ENCODE measurements around the gene FGF22.
"Not testable (repeated sequence)": the region's sequence is repeated elsewhere in the genome, so short reads cannot be mapped to it uniquely, and the experiment has no call there.

FGF22 gene

DNA sequence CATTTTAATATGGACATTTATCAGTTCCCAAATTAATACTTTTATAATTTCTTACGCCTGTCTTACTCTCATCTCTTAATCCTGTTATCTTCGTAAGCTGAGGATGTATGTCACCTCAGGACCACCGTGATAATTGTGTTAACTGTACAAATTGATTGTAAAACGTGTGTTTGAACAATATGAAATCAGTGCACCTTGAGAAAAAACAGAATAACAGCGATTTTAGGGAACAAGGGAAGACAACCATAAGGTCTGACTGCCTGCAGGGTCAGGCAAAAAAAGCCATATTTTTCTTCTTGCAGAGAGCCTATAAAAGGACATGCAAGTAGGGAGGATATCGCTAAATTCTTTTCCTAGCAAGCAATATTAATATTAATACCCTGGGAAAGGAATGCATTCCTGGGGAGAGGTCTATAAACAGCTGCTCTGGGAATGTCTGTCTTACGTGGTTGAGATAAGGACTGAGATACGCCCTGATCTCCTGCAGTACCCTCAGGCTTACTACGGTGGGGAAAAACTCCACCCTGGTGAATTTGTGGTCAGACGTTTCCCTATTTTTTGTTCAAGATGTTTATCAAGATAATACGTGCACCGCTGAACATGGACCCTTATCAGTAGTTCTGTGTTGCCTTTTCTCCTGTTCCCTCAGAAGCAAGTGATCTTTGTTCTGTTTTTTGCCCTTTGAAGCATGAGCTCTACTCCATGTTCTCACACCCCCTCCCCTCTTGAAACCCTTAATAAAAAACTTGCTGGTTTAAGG, 29.2 kb downstream of the FGF22 start:
- DNase-seq; in situ Hi-C loops (cut with HindIII; ENCODE audit: low pct_ligation_motif_present, low pct_unique_long_range_greater_than_20kb, low sequenced_read_pairs): not testable (repeated sequence)

DNA sequence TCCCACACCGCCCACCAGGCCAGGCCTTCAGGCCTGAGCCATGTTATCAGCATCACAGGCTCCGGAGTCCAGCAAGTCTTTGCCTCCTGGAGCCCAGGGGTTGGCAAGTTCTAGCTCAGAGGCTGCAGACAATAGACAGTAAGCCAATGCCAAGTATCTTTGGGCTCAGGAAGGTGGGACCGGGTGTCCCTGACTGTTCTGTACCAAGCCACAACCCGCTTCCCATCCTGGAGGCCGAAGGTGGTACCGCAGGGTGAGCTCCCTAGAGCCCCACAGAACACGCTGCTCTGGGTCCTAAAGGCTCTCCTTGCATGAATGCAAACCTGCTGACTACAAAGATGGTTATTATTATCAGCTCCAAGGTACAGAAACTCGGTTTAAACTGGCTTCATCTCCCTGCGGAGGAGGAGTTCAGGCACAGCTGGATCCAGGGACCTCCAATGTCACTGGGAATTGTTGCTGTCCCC, 31.0 kb downstream of the FGF22 start:
- DNase-seq, result no peak
- in situ Hi-C loops (cut with HindIII; ENCODE audit: low pct_ligation_motif_present, low pct_unique_long_range_greater_than_20kb, low sequenced_read_pairs), result no loop called here

GRCh38 chr19:674282-675151, 34.8 kb downstream of the FGF22 start:
- in situ Hi-C loops (cut with HindIII; ENCODE audit: low pct_ligation_motif_present, low pct_unique_long_range_greater_than_20kb, low sequenced_read_pairs), result no loop called here
- no peak for DNase-seq

DNA sequence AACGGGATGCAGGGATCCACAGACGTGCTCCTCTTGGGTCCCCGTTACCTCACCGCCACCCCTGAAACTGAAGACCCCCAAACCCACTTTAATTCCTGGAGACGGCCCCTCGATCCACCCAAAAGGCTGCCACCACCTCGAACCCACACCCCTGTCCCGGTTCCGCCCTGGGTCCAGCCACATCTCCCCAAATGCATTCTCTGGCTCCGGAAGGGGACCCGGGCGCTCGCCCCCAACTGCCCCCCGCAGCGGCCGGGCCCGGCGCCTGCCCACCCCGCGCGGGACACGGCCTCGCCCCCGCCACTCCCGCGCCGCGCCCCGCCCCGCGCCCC, 36.3 kb downstream of the FGF22 start:
- no peak for DNase-seq
- in situ Hi-C loops (cut with HindIII; ENCODE audit: low pct_ligation_motif_present, low pct_unique_long_range_greater_than_20kb, low sequenced_read_pairs), result no loop called here

- in situ Hi-C loops (cut with HindIII; ENCODE audit: low pct_ligation_motif_present, low pct_unique_long_range_greater_than_20kb, low sequenced_read_pairs), result no loop called here
- DNase-seq, result peak; percentile 45
Measured at GRCh38 chr19:676339-677105, 36.8 kb downstream of the FGF22 start, which contains the start of gene FSTL3. TSS of gene FSTL3 (plus strand) at chr19:676392. CDS start at chr19:676424, 32 bp downstream.

GRCh38 chr19:677201-677600, 37.5 kb downstream of the FGF22 start:
- in situ Hi-C loops (cut with HindIII; ENCODE audit: low pct_ligation_motif_present, low pct_unique_long_range_greater_than_20kb, low sequenced_read_pairs), result no loop called here
- peak; percentile 88 for DNase-seq

- in situ Hi-C loops (cut with HindIII; ENCODE audit: low pct_ligation_motif_present, low pct_unique_long_range_greater_than_20kb, low sequenced_read_pairs), result no loop called here
Measured at GRCh38 chr19:677601-678436, 38.1 kb downstream of the FGF22 start.

GRCh38 chr19:678791-679388, 39.2 kb downstream of the FGF22 start:
- in situ Hi-C loops (cut with HindIII; ENCODE audit: low pct_ligation_motif_present, low pct_unique_long_range_greater_than_20kb, low sequenced_read_pairs), result no loop called here
- DNase-seq, result no peak

More at GRCh38 chr19:677601-678436, 38.1 kb downstream of the FGF22 start:
- DNase-seq, result no peak

- peak; percentile 67 for DNase-seq
- in situ Hi-C loops (cut with HindIII; ENCODE audit: low pct_ligation_motif_present, low pct_unique_long_range_greater_than_20kb, low sequenced_read_pairs), result no loop called here
Measured at GRCh38 chr19:679418-680286, 40.0 kb downstream of the FGF22 start.

DNA sequence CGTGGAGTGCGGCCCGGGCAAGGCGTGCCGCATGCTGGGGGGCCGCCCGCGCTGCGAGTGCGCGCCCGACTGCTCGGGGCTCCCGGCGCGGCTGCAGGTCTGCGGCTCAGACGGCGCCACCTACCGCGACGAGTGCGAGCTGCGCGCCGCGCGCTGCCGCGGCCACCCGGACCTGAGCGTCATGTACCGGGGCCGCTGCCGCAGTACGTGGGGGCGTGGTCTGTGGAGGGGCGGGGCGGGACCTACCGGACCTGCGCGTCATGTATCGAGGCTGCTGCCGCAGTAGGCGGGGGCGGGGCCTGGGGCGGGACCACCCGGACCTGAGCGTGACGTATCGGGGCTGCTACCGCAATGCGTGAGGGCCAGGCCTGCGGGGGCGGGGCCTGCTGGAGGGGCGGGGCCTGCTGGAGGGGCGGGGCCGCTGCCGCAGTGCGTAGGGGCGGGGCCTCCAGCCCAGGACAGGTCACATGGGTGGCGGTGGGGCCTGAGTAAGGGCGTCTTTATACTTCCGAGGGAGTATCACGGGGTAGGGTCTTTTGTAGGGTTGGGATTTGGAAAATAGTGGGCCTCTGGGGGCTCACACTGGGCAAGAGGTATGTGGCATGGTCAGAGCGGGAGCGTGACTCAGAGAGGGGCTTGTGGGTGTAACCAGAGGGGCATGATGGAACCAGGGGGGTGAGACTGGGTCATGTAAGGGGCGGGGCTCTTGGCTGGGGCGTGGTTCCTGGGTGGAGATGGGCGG, 40.8 kb downstream of the FGF22 start:
- peak; percentile 92 for DNase-seq
- in situ Hi-C loops (cut with HindIII; ENCODE audit: low pct_ligation_motif_present, low pct_unique_long_range_greater_than_20kb, low sequenced_read_pairs), result no loop called here

GRCh38 chr19:681029-682019, 41.6 kb downstream of the FGF22 start:
- DNase-seq, result peak; percentile 81
- in situ Hi-C loops (cut with HindIII; ENCODE audit: low pct_ligation_motif_present, low pct_unique_long_range_greater_than_20kb, low sequenced_read_pairs), result no loop called here

DNA sequence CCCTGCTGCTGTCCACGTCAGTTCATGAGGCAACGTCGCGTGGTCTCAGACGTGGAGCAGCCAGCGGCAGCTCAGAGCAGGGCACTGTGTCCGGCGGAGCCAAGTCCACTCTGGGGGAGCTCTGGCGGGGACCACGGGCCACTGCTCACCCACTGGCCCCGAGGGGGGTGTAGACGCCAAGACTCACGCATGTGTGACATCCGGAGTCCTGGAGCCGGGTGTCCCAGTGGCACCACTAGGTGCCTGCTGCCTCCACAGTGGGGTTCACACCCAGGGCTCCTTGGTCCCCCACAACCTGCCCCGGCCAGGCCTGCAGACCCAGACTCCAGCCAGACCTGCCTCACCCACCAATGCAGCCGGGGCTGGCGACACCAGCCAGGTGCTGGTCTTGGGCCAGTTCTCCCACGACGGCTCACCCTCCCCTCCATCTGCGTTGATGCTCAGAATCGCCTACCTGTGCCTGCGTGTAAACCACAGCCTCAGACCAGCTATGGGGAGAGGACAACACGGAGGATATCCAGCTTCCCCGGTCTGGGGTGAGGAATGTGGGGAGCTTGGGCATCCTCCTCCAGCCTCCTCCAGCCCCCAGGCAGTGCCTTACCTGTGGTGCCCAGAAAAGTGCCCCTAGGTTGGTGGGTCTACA, 43.1 kb downstream of the FGF22 start:
- no peak for DNase-seq
- in situ Hi-C loops (cut with HindIII; ENCODE audit: low pct_ligation_motif_present, low pct_unique_long_range_greater_than_20kb, low sequenced_read_pairs), result no loop called here

DNA sequence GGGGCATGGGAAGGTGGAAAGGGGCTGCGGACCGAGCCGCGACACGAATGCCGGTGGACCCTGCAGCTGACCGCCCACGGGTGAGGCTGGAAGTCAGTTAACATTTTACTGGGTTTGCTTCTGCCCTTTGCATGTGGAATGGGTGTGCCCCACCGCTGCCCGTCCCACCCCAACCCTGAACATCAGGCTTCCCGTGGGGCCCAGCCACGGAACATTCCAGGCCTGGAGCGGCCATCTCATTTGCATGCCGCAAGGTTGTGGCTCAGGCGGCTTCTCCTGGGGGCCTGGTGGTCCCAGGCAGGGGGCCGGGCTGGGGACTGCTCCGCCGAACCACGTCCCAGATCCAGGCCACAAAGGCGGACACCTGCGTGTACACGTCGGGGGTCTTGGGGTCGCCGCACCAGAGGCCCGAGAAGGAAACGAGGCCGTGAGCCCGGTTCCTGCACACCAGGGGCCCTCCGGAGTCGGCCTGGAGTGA, 45.8 kb downstream of the FGF22 start:
- DNase-seq, result no peak
- in situ Hi-C loops (cut with HindIII; ENCODE audit: low pct_ligation_motif_present, low pct_unique_long_range_greater_than_20kb, low sequenced_read_pairs), result no loop called here

- DNase-seq, result no peak
- in situ Hi-C loops (cut with HindIII; ENCODE audit: low pct_ligation_motif_present, low pct_unique_long_range_greater_than_20kb, low sequenced_read_pairs), result no loop called here
Measured at GRCh38 chr19:686589-687297, 47.1 kb downstream of the FGF22 start.

Data from ACHN (cell line).